GM12892 (cell line): ENCODE measurements around the gene ADCY7. TPM values are rescaled to one million over a fixed set of nuclear protein-coding genes. Genes with fewer than 3 reads are reported as not detected.
"Not testable (repeated sequence)": the region's sequence is repeated elsewhere in the genome, so short reads cannot be mapped to it uniquely, and the experiment has no call there.

ENCODE experiments used
- DNase-seq: peaks from one replicate; pipeline ENCODE4 v3.0.0; 2011; ENCODE audit not compliant: insufficient read length
- FAIRE-seq: peaks from 2 replicates; lab custom pipeline; 2011; peaks lifted over from hg19 to GRCh38; lab: Jason Lieb, UNC
- POLR2A ChIP-seq: IDR thresholded peaks from 2 replicates; pipeline ENCODE4 v1.6.1; 2011; ENCODE audit warnings: low read depth, low read length, control low read depth
- POLR2AphosphoS5 ChIP-seq: IDR thresholded peaks from 2 replicates; pipeline ENCODE4 v1.6.1; 2011; ENCODE audit warnings: low read depth, low read length, control low read depth
- TAF1 ChIP-seq: IDR thresholded peaks from 2 replicates; pipeline ENCODE4 v1.6.1; 2011; ENCODE audit warnings: low read depth, mild to moderate bottlenecking, control low read depth, low read length, borderline replicate concordance
- polyA plus RNA-seq: library from polyadenylated mRNA; unstranded; fragments of >200 nt; gene quantifications from one replicate; pipeline ENCODE4 v1.2.1, GENCODE V29; 2012; ENCODE audit warnings: missing spikeins, inconsistent platforms; ENCODE audit not compliant: missing spikeins

The ADCY7 gene
- polyA plus RNA-seq = 21.9 TPM

DNA sequence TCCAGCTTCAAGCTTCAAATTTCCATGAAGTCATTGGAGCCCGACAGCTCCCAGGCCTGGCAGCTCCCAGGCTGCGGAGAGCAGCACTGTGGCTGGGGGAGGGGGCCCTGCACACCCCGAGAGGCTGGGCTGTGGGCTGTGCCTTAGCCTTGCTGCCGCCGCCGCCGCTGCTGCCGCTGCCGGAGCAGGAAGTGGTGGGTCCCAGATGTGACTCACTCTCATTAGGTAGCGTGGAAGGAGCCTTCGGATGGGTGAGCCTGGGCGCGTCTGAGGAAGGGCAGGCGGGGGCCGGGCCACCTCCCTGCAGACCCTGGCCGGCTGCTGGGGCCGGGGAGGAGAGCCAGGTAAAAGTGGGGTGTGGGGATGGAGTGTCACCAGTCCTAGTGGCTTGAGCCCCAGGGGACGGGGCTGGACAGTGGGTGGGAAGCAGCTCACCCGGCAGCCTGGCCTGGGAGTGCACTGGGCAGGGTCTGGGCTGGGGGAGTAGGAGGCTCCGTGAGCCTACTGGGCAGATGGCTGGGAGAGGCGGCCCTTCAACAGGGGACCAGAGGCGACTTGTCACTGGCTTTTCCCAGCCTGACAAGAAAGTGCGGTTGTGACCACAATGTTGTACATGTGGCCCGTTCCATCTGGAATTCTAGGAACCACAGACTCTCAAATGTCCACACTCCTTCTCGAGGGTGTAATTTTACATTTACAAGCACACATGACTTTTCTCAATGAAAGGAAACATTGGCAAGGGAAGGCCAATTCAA, at the start of gene ADCY7:
Gene ADCY7 (plus strand): TSS at position 215 of the 755 bp plus-strand sequence. CDS start 21,629 bp downstream, outside the sequence.
- TF ChIP-seq TAF1 = no peak; the same call in none of the 2 replicates
- TF ChIP-seq POLR2A = peak; percentile 83
- TF ChIP-seq POLR2AphosphoS5 = peak; percentile 56; the same call in 1 of the 2 replicates
- DNase-seq (peak; percentile 68), FAIRE-seq (peak; percentile 97)

DNA sequence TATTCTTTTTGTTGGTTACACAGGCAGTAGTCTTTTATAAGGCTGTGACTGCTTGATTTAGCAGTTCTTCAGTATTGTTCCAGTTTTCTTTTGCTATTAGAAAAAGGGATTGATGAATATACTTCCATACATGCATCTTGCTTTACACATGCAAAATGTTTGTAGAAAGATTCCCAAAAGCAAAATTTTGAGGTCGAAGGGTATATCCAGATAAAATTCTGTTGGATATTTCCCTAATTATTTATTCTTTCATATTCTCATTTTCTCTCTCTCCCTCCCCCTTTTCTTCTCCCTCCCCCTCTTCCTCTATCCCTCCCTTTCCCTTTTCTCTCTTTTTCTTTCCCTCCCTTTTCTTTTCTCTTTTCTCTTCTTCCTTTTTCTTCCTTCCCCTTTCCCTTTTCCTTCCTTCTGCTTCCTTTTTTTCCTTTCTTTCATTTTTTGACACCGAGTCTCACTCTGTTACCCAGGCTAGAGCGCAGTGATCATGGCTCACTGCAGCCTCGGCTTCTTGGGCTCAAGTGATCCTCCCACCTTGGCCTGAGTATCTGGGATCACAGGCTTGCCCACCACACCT, 46.9 kb upstream of the ADCY7 start:
- FAIRE-seq (no peak), DNase-seq (no peak)
- TF ChIP-seq POLR2A (no peak), POLR2AphosphoS5 (no peak), TAF1 (no peak)

DNA sequence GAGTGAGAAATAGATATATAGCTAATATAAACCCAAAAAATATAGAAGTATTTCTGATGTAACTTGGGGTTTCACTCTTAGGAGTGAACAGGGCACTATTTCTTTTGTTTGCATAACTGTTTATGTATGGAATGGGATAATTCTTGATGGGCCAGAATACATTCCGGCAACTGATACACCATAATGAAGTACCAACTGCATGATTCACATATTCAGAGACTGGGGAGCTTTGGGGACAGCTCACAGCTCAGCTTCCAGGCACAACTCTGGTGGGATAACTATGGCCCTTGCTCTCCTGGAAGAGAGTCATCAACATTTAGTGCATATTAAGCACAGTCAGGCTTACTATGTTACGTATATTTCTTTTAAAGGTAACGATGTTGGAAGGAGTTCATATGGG, 42.1 kb upstream of the ADCY7 start:
- TF ChIP-seq TAF1 (no peak), POLR2AphosphoS5 (no peak), POLR2A (no peak)
- DNase-seq (no peak), FAIRE-seq (no peak)

DNA sequence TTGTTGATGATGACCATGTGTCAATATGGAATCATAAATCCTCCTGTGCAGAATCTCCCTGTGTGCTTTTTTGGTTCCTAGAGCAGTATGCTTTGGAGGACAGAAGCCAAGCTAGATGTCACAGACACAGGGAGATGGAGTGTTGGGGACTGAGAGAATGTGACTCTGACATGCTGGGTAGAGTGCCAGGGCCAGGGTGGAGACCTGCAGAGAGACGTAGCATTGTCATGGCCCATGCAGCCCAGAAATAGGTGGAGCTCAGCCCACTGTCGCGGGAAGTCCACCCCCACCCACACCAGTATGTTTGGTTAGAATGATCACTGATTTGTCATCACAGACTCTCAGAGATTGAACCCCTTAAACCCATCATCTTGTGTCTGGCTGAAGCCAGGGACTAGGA, 39.2 kb upstream of the ADCY7 start:
- TF ChIP-seq TAF1 = no peak
- TF ChIP-seq POLR2A = no peak
- no peak for TF ChIP-seq POLR2AphosphoS5
- FAIRE-seq (no peak), DNase-seq (no peak)

DNA sequence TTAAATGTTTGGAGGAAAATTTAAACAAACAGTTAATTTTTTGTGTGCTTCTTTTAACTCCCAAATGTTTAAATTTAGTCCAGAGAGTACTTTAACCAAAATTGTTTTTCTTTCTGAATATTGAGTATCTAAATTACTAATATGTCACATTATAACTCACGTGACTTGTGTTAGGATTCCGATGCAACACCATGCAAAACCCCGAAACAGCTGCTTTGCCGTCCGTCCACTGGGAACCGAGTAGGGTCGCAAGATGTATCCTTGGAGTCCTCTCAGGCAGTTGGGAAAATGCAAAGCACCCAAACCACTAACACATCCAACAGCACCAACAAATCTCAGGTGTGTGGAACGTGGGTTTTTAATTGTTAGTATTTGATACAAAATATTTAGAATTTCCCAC, 38.7 kb upstream of the ADCY7 start:
- DNase-seq (no peak), FAIRE-seq (no peak)
- no peak for TF ChIP-seq POLR2AphosphoS5
- no peak for TF ChIP-seq POLR2A
- no peak for TF ChIP-seq TAF1

DNA sequence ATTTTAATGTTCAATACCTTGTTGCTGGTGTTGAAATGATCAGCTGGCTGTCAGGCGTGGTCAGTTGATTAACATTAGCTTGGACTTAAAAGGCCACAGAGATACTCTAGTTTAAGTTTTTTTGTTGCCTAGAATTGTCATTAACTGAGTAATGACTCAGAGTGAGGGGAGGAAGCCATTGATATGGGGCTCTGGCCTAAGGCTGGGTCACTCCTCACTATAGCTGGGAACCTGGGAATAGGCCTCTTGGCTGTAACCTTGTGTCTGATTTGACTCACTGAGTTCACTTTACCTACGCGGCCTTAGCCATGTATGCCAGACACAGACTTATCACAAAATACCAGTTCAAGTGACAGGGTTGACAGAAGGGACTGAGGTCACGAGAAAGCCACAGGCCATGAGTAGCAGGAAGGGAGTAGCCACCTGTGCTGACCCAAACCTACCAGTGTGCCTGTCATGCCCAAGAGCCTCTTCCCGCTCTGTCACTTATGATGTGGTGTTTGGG, 37.9 kb upstream of the ADCY7 start:
- DNase-seq (no peak), FAIRE-seq (no peak)
- TF ChIP-seq POLR2A (no peak), POLR2AphosphoS5 (no peak), TAF1 (no peak)

DNA sequence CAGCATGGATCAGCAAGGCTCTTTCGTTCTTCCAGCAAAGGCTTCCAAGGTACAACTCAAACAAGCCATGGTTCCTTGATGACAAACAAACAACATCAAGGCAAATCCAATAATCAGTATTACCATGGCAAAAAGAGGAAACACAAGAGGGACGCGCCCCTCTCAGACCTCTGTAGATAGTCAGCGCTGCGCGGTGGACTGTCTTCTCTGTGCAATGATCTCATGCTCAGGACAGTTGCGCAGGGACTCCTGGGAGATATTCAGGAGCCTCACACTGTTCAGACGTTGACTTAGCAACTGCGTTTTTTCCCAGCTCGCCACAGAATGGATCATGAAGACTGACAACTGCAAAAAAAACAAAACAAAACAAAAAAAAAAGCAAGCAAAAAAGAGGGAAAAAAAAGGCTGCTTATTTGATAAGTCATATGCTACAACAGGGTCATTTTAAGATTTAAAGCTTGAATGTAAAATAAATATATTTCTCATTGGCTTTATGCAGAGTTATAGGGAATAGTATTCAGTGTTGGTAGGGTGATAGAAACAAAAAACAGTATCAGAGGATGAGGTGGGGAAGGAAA, 37.1 kb upstream of the ADCY7 start:
- DNase-seq = no peak
- FAIRE-seq = no peak
- TF ChIP-seq POLR2AphosphoS5 (no peak), TAF1 (no peak), POLR2A (no peak)

DNA sequence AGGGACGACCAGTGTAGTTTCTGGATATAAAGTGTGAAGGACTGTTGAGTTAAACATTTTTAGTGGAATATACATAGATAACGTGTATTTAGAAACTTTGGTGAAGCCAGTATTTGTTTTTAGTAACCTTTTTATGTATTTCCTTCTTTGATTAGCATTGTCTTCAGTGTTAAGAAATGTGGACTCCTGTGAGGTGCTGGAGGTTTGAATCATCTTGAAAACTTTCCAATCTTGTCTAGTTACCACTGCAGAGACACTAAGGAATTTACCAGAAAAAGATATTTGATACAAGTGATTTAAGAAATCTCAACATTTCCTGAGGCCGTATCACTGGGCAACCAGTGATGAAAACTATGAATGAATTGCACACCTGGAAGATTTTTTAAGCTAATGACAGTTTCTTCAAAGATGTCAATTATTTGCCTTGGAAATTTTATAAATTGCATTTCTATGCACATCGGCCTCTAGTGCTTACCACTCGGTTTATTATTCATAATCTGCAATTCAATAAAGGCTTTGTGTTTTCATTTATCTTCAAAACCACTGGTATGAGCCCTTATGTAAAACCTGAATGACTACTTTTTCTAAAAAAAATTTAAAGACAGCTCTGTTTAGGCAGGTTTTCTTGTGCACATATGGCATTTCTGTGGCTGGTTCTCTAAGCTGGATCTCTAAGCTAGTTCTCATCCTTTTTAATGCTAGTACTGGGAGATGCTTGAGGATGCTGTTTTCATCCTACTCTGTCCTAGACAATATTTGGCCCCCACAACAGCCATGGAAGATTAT, 31.4 kb upstream of the ADCY7 start:
- FAIRE-seq = no peak
- TF ChIP-seq POLR2A (no peak), TAF1 (no peak), POLR2AphosphoS5 (no peak)

DNA sequence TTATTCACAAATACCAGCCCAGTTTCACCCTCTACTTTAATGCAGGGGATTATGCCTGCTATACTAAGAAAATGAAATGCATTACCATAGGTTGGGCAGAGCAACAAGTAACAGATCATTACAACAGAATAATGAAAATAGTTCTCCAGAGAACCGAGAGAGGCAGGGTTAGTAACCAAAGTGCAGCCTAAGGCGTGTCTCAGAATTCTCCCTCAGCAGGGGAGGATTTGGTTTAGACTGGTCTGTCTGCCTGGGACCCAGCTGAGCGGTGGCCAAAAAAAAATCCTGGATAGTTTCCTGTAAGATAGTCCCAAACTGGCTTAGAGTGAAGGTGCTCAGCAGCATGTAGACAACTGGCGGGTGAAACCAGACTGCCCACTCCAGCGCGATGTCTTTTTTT, 30.8 kb upstream of the ADCY7 start:
- TF ChIP-seq POLR2A = no peak
- no peak for TF ChIP-seq TAF1
- TF ChIP-seq POLR2AphosphoS5 = no peak
- no peak for DNase-seq
- no peak for FAIRE-seq

More for the DNA sequence above, 31.4 kb upstream of the ADCY7 start:
- no peak for DNase-seq

DNA sequence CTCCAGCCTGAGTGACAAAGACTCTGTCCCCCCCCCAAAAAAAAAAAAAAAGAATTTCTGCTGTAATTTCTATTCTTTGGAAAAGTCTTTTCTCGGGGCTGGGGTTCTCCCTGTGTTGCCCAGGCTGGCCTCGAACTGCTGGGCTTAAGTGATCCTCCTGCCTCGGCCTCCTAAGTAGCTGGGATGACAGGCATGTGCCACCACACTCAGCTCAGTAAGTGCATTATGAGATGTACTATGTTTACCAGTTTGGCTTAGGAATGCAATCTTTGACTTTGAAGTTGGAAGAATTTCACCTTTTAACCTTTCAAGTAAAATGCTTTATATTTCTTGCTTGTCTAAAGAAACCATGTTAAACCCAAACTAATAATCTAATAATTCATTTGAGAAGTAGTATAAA, 28.0 kb upstream of the ADCY7 start:
- DNase-seq (no peak), FAIRE-seq (no peak)
- no peak for TF ChIP-seq POLR2A
- no peak for TF ChIP-seq TAF1
- no peak for TF ChIP-seq POLR2AphosphoS5

DNA sequence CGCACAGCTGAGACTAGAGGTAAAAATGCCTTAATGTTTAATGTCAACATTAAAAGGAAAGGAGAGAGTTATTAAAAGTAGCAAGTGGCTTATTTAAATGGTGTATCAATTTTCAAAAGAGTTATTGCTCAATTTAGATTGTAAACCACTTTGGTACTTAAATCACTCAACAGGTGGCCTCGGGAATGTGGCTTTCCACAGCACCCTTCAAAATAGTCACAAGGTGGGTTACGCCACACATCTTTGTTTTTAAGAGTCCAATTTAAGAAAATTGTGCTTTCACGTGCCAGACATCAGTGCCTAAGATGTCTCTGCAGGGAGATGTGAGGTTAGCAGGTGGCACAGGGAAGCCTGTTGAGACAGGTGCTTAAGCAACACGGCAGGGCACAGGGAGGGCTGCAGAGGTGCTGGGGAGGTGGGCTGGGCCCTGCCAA, 27.5 kb upstream of the ADCY7 start:
- DNase-seq = no peak
- TF ChIP-seq POLR2AphosphoS5 (no peak), TAF1 (no peak), POLR2A (no peak)
- FAIRE-seq = no peak

DNA sequence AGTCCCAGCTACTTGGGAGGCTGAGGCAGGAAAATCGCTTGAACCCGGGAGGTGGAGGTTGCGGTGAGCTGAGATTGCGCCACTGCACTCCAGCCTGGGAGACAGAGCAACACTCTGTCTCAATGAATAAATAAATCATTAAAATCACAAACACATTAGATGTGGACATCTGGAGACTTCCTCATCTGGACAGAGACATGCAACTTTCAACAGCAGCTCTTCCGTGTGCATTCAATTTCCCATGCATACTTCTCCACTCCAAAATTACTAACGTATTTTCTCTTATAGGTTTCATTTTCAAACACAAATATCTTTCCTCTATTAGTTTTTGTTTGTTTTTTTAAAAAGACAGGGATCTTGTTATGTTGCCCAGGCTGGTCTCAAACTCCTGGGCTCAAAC, 23.3 kb upstream of the ADCY7 start:
- not testable (repeated sequence) for FAIRE-seq, DNase-seq
